Stimulated activated CD8-positive, alpha-beta memory T cell treated with anti-CD3 and anti-CD28 coated beads, Interleukin-15, amount 100 ng/mL, for 4 hours (primary cell): Measurements from ENCODE around the gene AFF3.

Experiments used
- DNase-seq, 2 donors: peaks; one replicate each; pipeline ENCODE4 v3.0.0-alpha.2; 2020; ENCODE audit warnings: low read depth in 2 of 2

The AFF3 gene

GRCh38 chr2:100068395-100068794, 74.0 kb downstream of the AFF3 start:
- DNase-seq: no peak

- DNase-seq: no peak
Observed at GRCh38 chr2:100067784-100068183, 74.6 kb downstream of the AFF3 start.

- no peak for DNase-seq
Observed at GRCh38 chr2:100066856-100067255, 75.5 kb downstream of the AFF3 start.

GRCh38 chr2:100066246-100066645, 76.1 kb downstream of the AFF3 start:
- DNase-seq: no peak

GRCh38 chr2:100064592-100065428, 77.6 kb downstream of the AFF3 start:
- DNase-seq: no peak

- DNase-seq: no peak
Observed at GRCh38 chr2:100064165-100064564, 78.2 kb downstream of the AFF3 start.

GRCh38 chr2:100063459-100063953, 78.9 kb downstream of the AFF3 start:
- no peak for DNase-seq

- DNase-seq: no peak
Observed at GRCh38 chr2:100062336-100062735, 80.1 kb downstream of the AFF3 start.

- DNase-seq: no peak
Observed at GRCh38 chr2:100060875-100061274, 81.5 kb downstream of the AFF3 start.

- no peak for DNase-seq
Observed at GRCh38 chr2:100059638-100060037, 82.8 kb downstream of the AFF3 start.

GRCh38 chr2:100057901-100058261, 84.5 kb downstream of the AFF3 start:
- DNase-seq: no peak

- no peak for DNase-seq
Observed at GRCh38 chr2:100054426-100054825, 88.0 kb downstream of the AFF3 start.

- no peak for DNase-seq
Observed at GRCh38 chr2:100053087-100053885, 89.1 kb downstream of the AFF3 start.

- DNase-seq: no peak
Observed at GRCh38 chr2:100052650-100053049, 89.7 kb downstream of the AFF3 start.

- no peak for DNase-seq
Observed at GRCh38 chr2:100051253-100051652, 91.1 kb downstream of the AFF3 start.

- no peak for DNase-seq
Observed at GRCh38 chr2:100050685-100051084, 91.7 kb downstream of the AFF3 start.

GRCh38 chr2:100046961-100047947, 95.1 kb downstream of the AFF3 start:
- DNase-seq: no peak

GRCh38 chr2:100045000-100045399, 97.4 kb downstream of the AFF3 start:
- DNase-seq: no peak

GRCh38 chr2:100043891-100044255, 98.5 kb downstream of the AFF3 start:
- DNase-seq: no peak

GRCh38 chr2:100043081-100043890, 99.1 kb downstream of the AFF3 start:
- no peak for DNase-seq

GRCh38 chr2:100042562-100042961, 99.8 kb downstream of the AFF3 start:
- DNase-seq: no peak
